Amniotic epithelial cell (primary cell): ENCODE results near the gene TMEM167A.

ENCODE experiments used
- DNase-seq: peaks from one replicate; pipeline ENCODE4 v3.0.0-alpha.2; 2010; ENCODE audit warnings: low read depth

Gene TMEM167A

GRCh38 chr5:83076742-83077661 is at the start of gene TMEM167A, which contains the start of gene XRCC4:
TSS of gene TMEM167A (minus strand) at chr5:83077394. CDS start at chr5:83077323, 71 bp downstream.
TSS of gene XRCC4 (plus strand) at chr5:83077547. CDS start at chr5:83104920, 27,373 bp downstream.
- DNase-seq, result peak; percentile 99

GRCh38 chr5:83126501-83126900 is 49.3 kb upstream of the TMEM167A start:
- DNase-seq, result no peak

GRCh38 chr5:83125560-83125959 is 48.4 kb upstream of the TMEM167A start:
- DNase-seq, result no peak

- DNase-seq, result no peak
These were observed 47.4 kb upstream of the TMEM167A start for GRCh38 chr5:83124593-83124992.

GRCh38 chr5:83118976-83119375 is 41.8 kb upstream of the TMEM167A start:
- DNase-seq, result no peak

- peak; percentile 24 for DNase-seq
These were observed 41.3 kb upstream of the TMEM167A start for GRCh38 chr5:83118471-83118870.

- no peak for DNase-seq
These were observed 38.6 kb upstream of the TMEM167A start for GRCh38 chr5:83115816-83116215.

GRCh38 chr5:83109380-83109779 is 32.2 kb upstream of the TMEM167A start:
- no peak for DNase-seq

- peak; percentile 31 for DNase-seq
These were observed 30.7 kb upstream of the TMEM167A start for GRCh38 chr5:83107692-83108420.

GRCh38 chr5:83104021-83104420 is 26.8 kb upstream of the TMEM167A start:
- DNase-seq, result peak; percentile 50

- DNase-seq, result peak; percentile 74
These were observed 25.3 kb upstream of the TMEM167A start for GRCh38 chr5:83102364-83102980.

GRCh38 chr5:83101514-83101913 is 24.3 kb upstream of the TMEM167A start:
- no peak for DNase-seq

GRCh38 chr5:83099445-83099844 is 22.3 kb upstream of the TMEM167A start:
- DNase-seq, result no peak

GRCh38 chr5:83099001-83099400 is 21.8 kb upstream of the TMEM167A start:
- no peak for DNase-seq

- DNase-seq, result peak; percentile 52
These were observed 20.6 kb upstream of the TMEM167A start for GRCh38 chr5:83097689-83098231.

GRCh38 chr5:83096660-83097339 is 19.6 kb upstream of the TMEM167A start:
- peak; percentile 17 for DNase-seq

- DNase-seq, result peak; percentile 72
These were observed 18.9 kb upstream of the TMEM167A start for GRCh38 chr5:83095957-83096539.

GRCh38 chr5:83095163-83095956 is 18.2 kb upstream of the TMEM167A start:
- DNase-seq, result no peak

GRCh38 chr5:83093692-83094091 is 16.5 kb upstream of the TMEM167A start:
- no peak for DNase-seq

- DNase-seq, result no peak
These were observed 15.4 kb upstream of the TMEM167A start for GRCh38 chr5:83092619-83093018.
